Ishikawa (cell line): ENCODE measurements around the gene CDK5.

Source experiments
- CEBPB ChIP-seq: IDR thresholded peaks from 2 replicates; pipeline ENCODE4 v1.6.1; 2012
- CREB1 ChIP-seq: IDR thresholded peaks from 2 replicates; pipeline ENCODE4 v1.6.1; 2012; ENCODE audit warnings: low read depth
- EGR1 ChIP-seq: IDR thresholded peaks from 2 replicates; pipeline ENCODE4 v1.6.1; 2012
- EP300 ChIP-seq: IDR thresholded peaks from 2 replicates; pipeline ENCODE4 v1.6.1; 2012; ENCODE audit warnings: borderline replicate concordance
- FOXM1 ChIP-seq: IDR thresholded peaks from 2 replicates; pipeline ENCODE4 v1.6.1; 2012; ENCODE audit warnings: low read depth, borderline replicate concordance
- MAX ChIP-seq: IDR thresholded peaks from 2 replicates; pipeline ENCODE4 v1.6.1; 2012
- NFIC ChIP-seq: IDR thresholded peaks from 2 replicates; pipeline ENCODE4 v1.6.1; 2012
- RAD21 ChIP-seq: IDR thresholded peaks from 2 replicates; pipeline ENCODE4 v1.6.1; 2012; ENCODE audit warnings: low read depth
- REST ChIP-seq: IDR thresholded peaks from 2 replicates; pipeline ENCODE4 v1.6.1; 2012; ENCODE audit warnings: low read depth, mild to moderate bottlenecking
- TAF1 ChIP-seq: IDR thresholded peaks from 2 replicates; pipeline ENCODE4 v1.6.1; 2012; ENCODE audit warnings: low read depth, mild to moderate bottlenecking
- TCF12 ChIP-seq: IDR thresholded peaks from 2 replicates; pipeline ENCODE4 v1.6.1; 2012; ENCODE audit warnings: low read depth
- TEAD4 ChIP-seq: IDR thresholded peaks from 2 replicates; pipeline ENCODE4 v1.6.1; 2012
- YY1 ChIP-seq: IDR thresholded peaks from 2 replicates; pipeline ENCODE4 v1.6.1; 2012; ENCODE audit warnings: low read depth
- ZBTB7A ChIP-seq: IDR thresholded peaks from 2 replicates; pipeline ENCODE4 v1.6.1; 2012; ENCODE audit warnings: low read depth
- TF ChIP-seq, protein P1 (sequence below): IDR thresholded peaks from 2 replicates; pipeline ENCODE4 v1.6.1; 2012

CDK5 gene

GRCh38 chr7:151082141-151083070 is 24.7 kb upstream of the CDK5 start:
- TF ChIP-seq REST (no peak), NFIC (no peak), EGR1 (no peak), TEAD4 (no peak), ZBTB7A (no peak; the same call in 1 of the 2 replicates), EP300 (no peak), MAX (no peak), CREB1 (no peak), TAF1 (no peak), RAD21 (no peak), TCF12 (no peak), FOXM1 (no peak), CEBPB (no peak), YY1 (no peak)
- TF ChIP-seq, protein P1, sequence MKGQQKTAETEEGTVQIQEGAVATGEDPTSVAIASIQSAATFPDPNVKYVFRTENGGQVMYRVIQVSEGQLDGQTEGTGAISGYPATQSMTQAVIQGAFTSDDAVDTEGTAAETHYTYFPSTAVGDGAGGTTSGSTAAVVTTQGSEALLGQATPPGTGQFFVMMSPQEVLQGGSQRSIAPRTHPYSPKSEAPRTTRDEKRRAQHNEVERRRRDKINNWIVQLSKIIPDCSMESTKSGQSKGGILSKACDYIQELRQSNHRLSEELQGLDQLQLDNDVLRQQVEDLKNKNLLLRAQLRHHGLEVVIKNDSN, result no peak

DNA sequence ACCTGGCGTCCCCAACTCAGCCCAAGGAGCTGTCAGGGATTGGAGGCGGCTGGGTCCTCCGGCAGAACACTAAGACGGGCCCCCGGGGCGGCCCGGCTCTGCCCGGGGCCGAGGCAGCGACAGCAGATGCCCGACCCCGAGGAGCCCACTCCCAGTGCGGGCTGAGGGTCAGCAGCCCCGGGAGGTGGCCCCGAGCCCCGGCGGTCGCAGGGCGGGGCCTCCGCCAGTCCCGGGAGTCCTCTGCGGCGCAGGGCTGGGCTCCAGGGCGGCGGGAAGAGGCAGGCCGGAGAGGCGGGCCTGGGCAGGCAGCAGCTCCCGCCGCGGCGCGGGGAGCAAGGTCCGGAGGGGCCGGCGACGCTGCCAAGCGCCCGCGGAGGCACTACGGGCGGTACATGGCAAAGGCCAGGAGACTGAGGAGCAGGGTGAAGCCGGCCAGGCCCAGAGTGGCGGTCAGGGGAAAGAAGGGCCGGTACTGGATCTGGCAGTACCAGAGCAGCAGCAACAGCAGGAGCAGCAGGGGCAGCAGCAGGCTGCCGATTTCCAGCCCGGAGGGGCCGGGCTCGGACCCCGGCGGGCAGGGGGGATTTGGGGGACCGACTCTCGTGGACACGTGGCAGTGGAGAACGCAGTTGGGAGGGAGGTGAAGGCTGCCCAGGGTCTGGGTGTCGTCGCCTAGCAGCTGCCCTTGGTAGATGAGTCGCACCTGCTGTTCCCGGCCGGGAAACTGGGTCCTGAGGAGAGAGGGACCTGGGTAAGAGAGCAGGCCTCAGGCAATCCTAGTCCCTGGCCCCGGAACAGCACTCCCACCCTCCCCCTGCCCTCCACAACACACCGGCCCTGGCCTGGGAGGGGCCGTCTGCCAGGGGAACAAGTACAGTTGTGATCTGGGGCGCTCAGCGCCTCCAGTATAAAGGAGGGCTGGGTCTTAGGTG is 23.7 kb upstream of the CDK5 start:
- peak; percentile 69 for TF ChIP-seq ZBTB7A
- no peak for TF ChIP-seq CEBPB

GRCh38 chr7:151080522-151081169 is 22.9 kb upstream of the CDK5 start, which contains the start of gene FASTK:
Gene FASTK (minus strand): TSS chr7:151080809. CDS start chr7:151080766, 43 bp downstream.
- TF ChIP-seq TAF1, result peak; percentile 99
- peak; percentile 25; the same call in 1 of the 2 replicates for TF ChIP-seq EP300
- TF ChIP-seq CEBPB, result no peak
- TF ChIP-seq CREB1, result 0 out of 2 replicates have a peak, but pooled peaks have one; percentile 17
- TF ChIP-seq MAX, result peak; percentile 20; the same call in 1 of the 2 replicates
- 0 out of 2 replicates have a peak, but pooled peaks have one; percentile 11 for TF ChIP-seq FOXM1
- no peak for TF ChIP-seq NFIC
- no peak for TF ChIP-seq TEAD4
- peak; percentile 96 for TF ChIP-seq YY1
- TF ChIP-seq EGR1, result 0 out of 2 replicates have a peak, but pooled peaks have one; percentile 6
- no peak; the same call in 1 of the 2 replicates for TF ChIP-seq ZBTB7A
- TF ChIP-seq TCF12, result peak; percentile 77; the same call in 1 of the 2 replicates
- TF ChIP-seq, protein P1, result no peak
- TF ChIP-seq REST, result no peak
- TF ChIP-seq RAD21, result no peak

DNA sequence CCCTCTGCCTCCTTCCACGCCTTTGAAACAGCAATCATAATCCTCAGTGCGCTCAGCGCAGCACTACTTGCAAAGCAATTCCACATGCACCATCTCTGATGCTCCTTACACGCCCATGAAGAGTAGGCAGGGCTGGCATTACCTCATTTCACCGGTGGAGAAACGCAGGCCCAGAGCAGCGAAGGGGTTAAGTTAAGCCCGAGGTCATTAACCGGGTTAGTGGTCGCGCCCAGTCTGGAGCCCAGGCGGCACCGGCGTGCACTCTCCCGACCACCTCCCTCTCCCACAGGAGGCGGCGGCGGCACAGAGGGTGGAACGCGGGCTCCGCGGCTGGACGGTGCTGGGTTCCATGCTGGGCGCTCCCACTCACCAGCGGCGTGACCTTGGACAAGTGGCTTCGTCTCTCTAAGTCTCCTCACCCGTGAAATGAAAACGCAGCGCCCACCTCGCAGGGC is 22.4 kb upstream of the CDK5 start:
- TF ChIP-seq MAX (peak; percentile 29; the same call in 1 of the 2 replicates), CEBPB (no peak)
